SU-DHL-6 (cell line): Measurements from ENCODE around the gene HDGFL2.

Source experiments
- CTCF ChIP-seq: fragments of 200-600 bp; sonication (generic); IDR thresholded peaks from one replicate; pipeline ENCODE4 v1.5.1; 2017; ENCODE audit warnings: antibody characterized with exemption, mild to moderate bottlenecking, low read length, moderate library complexity; ENCODE audit not compliant: insufficient read depth, poor library complexity, severe bottlenecking
- EZH2phosphoT487 ChIP-seq: fragments of 200-600 bp; sonication (generic), shearing (Covaris generic); conservative IDR thresholded peaks from 2 replicates; pipeline ENCODE4 v1.6.1; 2018; ENCODE audit warnings: mild to moderate bottlenecking, antibody characterized with exemption, low read length, moderate library complexity, mixed read lengths

- no peak for TF ChIP-seq CTCF
- TF ChIP-seq EZH2phosphoT487 = no peak
These were observed 67.8 kb downstream of the HDGFL2 start, which contains the start of gene LRG1 for GRCh38 chr19:4539693-4540581.
